Breast epithelium (tissue), 3 donors: ENCODE measurements around the gene DENND5B.

Experiments used
- POLR2A ChIP-seq: fragments of 450-650 bp; IDR thresholded peaks from one replicate; pipeline ENCODE4 v1.6.1; 2016; ENCODE audit warnings: antibody characterized with exemption, mild to moderate bottlenecking, moderate library complexity
- POLR2AphosphoS5 ChIP-seq, 3 donors: sonication (generic); formaldehyde crosslinking; IDR thresholded peaks; one replicate each; pipeline ENCODE4 v1.6.1; 2017; ENCODE audit warnings: antibody characterized with exemption in 3 of 3

- TF ChIP-seq POLR2A: no peak
- TF ChIP-seq POLR2AphosphoS5 (IDR thresholded peaks at IDR 0.05): no peak
Observed at GRCh38 chr12:31605531-31605930, 14.6 kb upstream of the DENND5B start.
